Neural cell (in vitro differentiated cells): ENCODE measurements around the gene PRR12. TPM values are rescaled to one million over a fixed set of nuclear protein-coding genes. Genes with fewer than 3 reads are reported as not detected.

Experiments used
- H2AFZ ChIP-seq: fragments of 200-600, 300-800 bp; sonication (generic), shearing (Covaris generic); 2 replicates; pipeline ENCODE4 v1.6.0; 2014; ENCODE audit warnings: low read depth, mild to moderate bottlenecking, antibody characterized with exemption, low read length, moderate library complexity
- H3F3A ChIP-seq: fragments of 200-600 bp; shearing (Covaris generic); 2 replicates; pipeline ENCODE4 v1.6.1; 2016; ENCODE audit warnings: mild to moderate bottlenecking, moderate library complexity, mixed read lengths, antibody characterized with exemption, low read length; ENCODE audit not compliant: insufficient read depth, poor library complexity, severe bottlenecking
- H3K27ac ChIP-seq: fragments of 200-600, 300-800 bp; sonication (generic), shearing (Covaris generic); 2 replicates; pipeline ENCODE4 v1.5.1; 2014; ENCODE audit warnings: mild to moderate bottlenecking, low read length, moderate library complexity
- H3K27me3 ChIP-seq: fragments of 300-800, 200-600 bp; sonication (generic), shearing (Covaris generic); 2 replicates; pipeline ENCODE4 v1.6.0; 2014; ENCODE audit warnings: mild to moderate bottlenecking, low read depth, low read length, moderate library complexity; ENCODE audit not compliant: insufficient read depth
- H3K36me3 ChIP-seq: fragments of 300-800, 200-600 bp; sonication (generic), shearing (Covaris generic); 2 replicates; pipeline ENCODE4 v1.5.1; 2014; ENCODE audit warnings: mild to moderate bottlenecking, antibody characterized with exemption, low read length, moderate library complexity; ENCODE audit not compliant: insufficient read depth
- H3K4me2 ChIP-seq: fragments of 300-800, 200-600 bp; sonication (generic), shearing (Covaris generic); 2 replicates; pipeline ENCODE4 v1.6.0; 2014; ENCODE audit warnings: mild to moderate bottlenecking, low read length
- H3K4me3 ChIP-seq: fragments of 300-800, 200-600 bp; sonication (generic), shearing (Covaris generic); 2 replicates; pipeline ENCODE4 v1.5.1; 2014; ENCODE audit warnings: mild to moderate bottlenecking, low read length, moderate library complexity
- H3K79me2 ChIP-seq: fragments of 200-600 bp; shearing (Covaris generic); replicated peaks from 2 replicates; pipeline ENCODE4 v1.6.0; 2014; ENCODE audit warnings: mild to moderate bottlenecking, low read length, moderate library complexity; ENCODE audit not compliant: insufficient read depth
- H3K9ac ChIP-seq: fragments of 300-800, 200-600 bp; sonication (generic), shearing (Covaris generic); 2 replicates; pipeline ENCODE4 v1.6.1; 2016; ENCODE audit warnings: mild to moderate bottlenecking, low read length, mixed read lengths
- H3K9me2 ChIP-seq: fragments of 200-600 bp; shearing (Covaris generic); 2 replicates; pipeline ENCODE4 v1.6.1; 2016; ENCODE audit warnings: mild to moderate bottlenecking, low read length, mixed read lengths; ENCODE audit not compliant: insufficient read depth
- H3K9me3 ChIP-seq: fragments of 200-600, 300-800 bp; sonication (generic), shearing (Covaris generic); 2 replicates; pipeline ENCODE4 v1.6.1; 2016; ENCODE audit warnings: mild to moderate bottlenecking, mixed run types, low read length, moderate library complexity, mixed read lengths
- H4K20me1 ChIP-seq: fragments of 200-600 bp; shearing (Covaris generic); 2 replicates; pipeline ENCODE4 v1.6.1; 2016; ENCODE audit warnings: mild to moderate bottlenecking, mixed run types; ENCODE audit not compliant: insufficient read depth
- CTCF ChIP-seq: fragments of 450-650 bp; IDR thresholded peaks from 2 replicates; pipeline ENCODE4 v1.5.1; 2014; ENCODE audit warnings: antibody characterized with exemption, mild to moderate bottlenecking, moderate library complexity; ENCODE audit not compliant: poor library complexity, severe bottlenecking
- EP300 ChIP-seq: fragments of 450-650 bp; conservative IDR thresholded peaks from 2 replicates; pipeline ENCODE4 v1.6.1; 2014; ENCODE audit warnings: antibody characterized with exemption, mild to moderate bottlenecking, moderate library complexity; ENCODE audit not compliant: poor library complexity, severe bottlenecking
- EZH2 ChIP-seq: fragments of 200-600, 300-800 bp; shearing (Covaris generic), sonication (generic); IDR thresholded peaks from 2 replicates; pipeline ENCODE4 v1.6.1; 2014; ENCODE audit warnings: antibody characterized with exemption, low read length, borderline replicate concordance, mild to moderate bottlenecking; ENCODE audit not compliant: insufficient read depth, poor library complexity, severe bottlenecking
- MXI1 ChIP-seq: fragments of 450-650 bp; conservative IDR thresholded peaks from 2 replicates; pipeline ENCODE4 v1.6.1; 2014; ENCODE audit warnings: antibody characterized with exemption, mild to moderate bottlenecking; ENCODE audit not compliant: poor library complexity, severe bottlenecking
- POLR2AphosphoS5 ChIP-seq: IDR thresholded peaks from 2 replicates; pipeline ENCODE4 v1.6.1; 2012
- RAD21 ChIP-seq: fragments of 450-650 bp; conservative IDR thresholded peaks from 2 replicates; pipeline ENCODE4 v1.6.1; 2014; ENCODE audit warnings: antibody characterized with exemption, mild to moderate bottlenecking, moderate library complexity
- REST ChIP-seq: IDR thresholded peaks from 2 replicates; pipeline ENCODE4 v1.6.1; 2012; ENCODE audit warnings: borderline replicate concordance
- SMC3 ChIP-seq: fragments of 450-650 bp; conservative IDR thresholded peaks from 2 replicates; pipeline ENCODE4 v1.6.1; 2014; ENCODE audit warnings: antibody characterized with exemption, mild to moderate bottlenecking, moderate library complexity; ENCODE audit not compliant: poor library complexity
- TAF1 ChIP-seq: IDR thresholded peaks from 2 replicates; pipeline ENCODE4 v1.6.1; 2012; ENCODE audit warnings: low read depth
- polyA plus RNA-seq: library from polyadenylated mRNA; depleted of rRNA; stranded (reverse); fragments of >200 nt; gene quantifications from 2 replicates; pipeline ENCODE4 v1.2.3, GENCODE V29; 2014

The PRR12 gene
- polyA plus RNA-seq, 1 donor from 2014 or later = 1.2 TPM

GRCh38 chr19:49656456-49657109, 65.6 kb downstream of the PRR12 start:
- Histone ChIP-seq H3K9me3 (no peaks in the 10 kb centered on the region), H3K27me3 (no peaks in the 10 kb centered on the region), H3K9me2 (no peaks in the 10 kb centered on the region), H3K36me3 (no peaks in the 10 kb centered on the region), H3K9ac (no peak overlapping the region), H3K4me2 (no peak overlapping the region), H4K20me1 (no peaks in the 10 kb centered on the region), H2AFZ (no peak overlapping the region), H3F3A (no peaks in the 10 kb centered on the region), H3K27ac (no peak overlapping the region), H3K79me2 (no peaks in the 10 kb centered on the region), H3K4me3 (no peak overlapping the region)
- TF ChIP-seq TAF1 (no peak), REST (no peak), SMC3 (no peak), EP300 (no peak), POLR2AphosphoS5 (no peak), CTCF (no peak), EZH2 (no peak), RAD21 (no peak), MXI1 (no peak)

- Histone ChIP-seq H3K4me2 (no peak overlapping the region), H3K27me3 (no peaks in the 10 kb centered on the region), H2AFZ (no peak overlapping the region), H3K9me3 (no peaks in the 10 kb centered on the region), H3K79me2 (no peaks in the 10 kb centered on the region), H3K9ac (no peak overlapping the region), H3K9me2 (no peaks in the 10 kb centered on the region), H3K27ac (no peak overlapping the region), H3F3A (no peaks in the 10 kb centered on the region), H4K20me1 (no peaks in the 10 kb centered on the region), H3K36me3 (no peaks in the 10 kb centered on the region), H3K4me3 (no peak overlapping the region)
- TF ChIP-seq CTCF = no peak
- TF ChIP-seq EP300 = no peak
- TF ChIP-seq MXI1 = no peak
- no peak for TF ChIP-seq RAD21
- TF ChIP-seq EZH2 = no peak
- no peak for TF ChIP-seq REST
- TF ChIP-seq POLR2AphosphoS5 = no peak
- TF ChIP-seq TAF1 = no peak
- TF ChIP-seq SMC3 = no peak
Observed at GRCh38 chr19:49657493-49658138, 66.6 kb downstream of the PRR12 start.
